H9 (cell line): ENCODE data around the gene CXCL9. TPM values are rescaled to one million over a fixed set of nuclear protein-coding genes. Genes with fewer than 3 reads are reported as not detected.

Experiments
- DNase-seq: peaks from one replicate; pipeline ENCODE4 v3.0.0-alpha.2; 2017
- H2AFZ ChIP-seq: one replicate; pipeline ENCODE4 v1.6.1; 2013; ENCODE audit warnings: mild to moderate bottlenecking, low read length, control low read depth, moderate library complexity
- H2AK5ac ChIP-seq: 2 replicates; pipeline ENCODE4 v1.6.1; 2013; ENCODE audit warnings: low read length, control low read depth, mixed read lengths; ENCODE audit not compliant: insufficient read length
- H2BK120ac ChIP-seq: one replicate; pipeline ENCODE4 v1.6.1; 2013; ENCODE audit warnings: low read depth, mild to moderate bottlenecking, low read length, control low read depth, inconsistent platforms; ENCODE audit not compliant: poor library complexity, severe bottlenecking
- H2BK12ac ChIP-seq: 2 replicates; pipeline ENCODE4 v1.6.1; 2013; ENCODE audit warnings: low read length, control low read depth, mixed read lengths, low read depth; ENCODE audit not compliant: insufficient read length
- H2BK15ac ChIP-seq: 2 replicates; pipeline ENCODE4 v1.6.1; 2013; ENCODE audit warnings: low read depth, low read length, control low read depth
- H2BK20ac ChIP-seq: one replicate; pipeline ENCODE4 v1.6.1; 2013; ENCODE audit warnings: low read depth, mild to moderate bottlenecking, low read length, control low read depth, inconsistent platforms; ENCODE audit not compliant: poor library complexity, severe bottlenecking
- H2BK5ac ChIP-seq: 2 replicates; pipeline ENCODE4 v1.6.1; 2013; ENCODE audit warnings: low read length, control low read depth, mixed read lengths; ENCODE audit not compliant: insufficient read length
- H3K14ac ChIP-seq: 2 replicates; pipeline ENCODE4 v1.6.1; 2013; ENCODE audit warnings: low read length, control low read depth; ENCODE audit not compliant: insufficient read depth
- H3K18ac ChIP-seq: 2 replicates; pipeline ENCODE4 v1.6.1; 2013; ENCODE audit warnings: low read depth, mild to moderate bottlenecking, mixed read lengths, low read length, control low read depth; ENCODE audit not compliant: insufficient read length
- H3K23ac ChIP-seq: 2 replicates; pipeline ENCODE4 v1.6.1; 2013; ENCODE audit warnings: low read length, control low read depth, mixed read lengths, low read depth; ENCODE audit not compliant: insufficient read length
- H3K23me2 ChIP-seq: 2 replicates; pipeline ENCODE4 v1.6.1; 2013; ENCODE audit warnings: low read depth, mild to moderate bottlenecking, mixed read lengths, low read length, control low read depth; ENCODE audit not compliant: insufficient read length, poor library complexity, severe bottlenecking
- H3K27ac ChIP-seq: 2 replicates; pipeline ENCODE4 v1.5.1; 2013; ENCODE audit warnings: low read length, control low read depth, mixed read lengths, low read depth; ENCODE audit not compliant: insufficient read length
- H3K27me3 ChIP-seq: 2 replicates; pipeline ENCODE4 v1.6.1; 2013; ENCODE audit warnings: low read length, control low read depth, inconsistent platforms; ENCODE audit not compliant: insufficient read depth
- H3K4ac ChIP-seq: 2 replicates; pipeline ENCODE4 v1.6.1; 2013; ENCODE audit warnings: low read depth, mild to moderate bottlenecking, control low read depth, inconsistent platforms, low read length, moderate library complexity
- H3K4me1 ChIP-seq: 2 replicates; pipeline ENCODE4 v1.6.1; 2013; ENCODE audit warnings: low read length, control low read depth, inconsistent platforms; ENCODE audit not compliant: insufficient read depth
- H3K4me2 ChIP-seq: 2 replicates; pipeline ENCODE4 v1.6.1; 2013; ENCODE audit warnings: low read length, control low read depth, mixed read lengths; ENCODE audit not compliant: insufficient read length, insufficient read depth
- H3K56ac ChIP-seq: 2 replicates; pipeline ENCODE4 v1.6.1; 2013; ENCODE audit warnings: low read depth, mild to moderate bottlenecking, mixed read lengths, low read length, control low read depth; ENCODE audit not compliant: insufficient read length
- H3K79me1 ChIP-seq: 2 replicates; pipeline ENCODE4 v1.6.1; 2013; ENCODE audit warnings: low read depth, mild to moderate bottlenecking, moderate library complexity, low read length, control low read depth, inconsistent platforms; ENCODE audit not compliant: insufficient read depth, poor library complexity, severe bottlenecking
- H3K79me2 ChIP-seq: 2 replicates; pipeline ENCODE4 v1.6.1; 2013; ENCODE audit warnings: low read length, control low read depth, inconsistent platforms; ENCODE audit not compliant: insufficient read depth
- H3K9ac ChIP-seq: 2 replicates; pipeline ENCODE4 v1.6.1; 2013; ENCODE audit warnings: low read length, control low read depth, mixed read lengths; ENCODE audit not compliant: insufficient read length; ENCODE audit errors: extremely low read depth
- H3K9me3 ChIP-seq: one replicate; pipeline ENCODE4 v1.6.1; 2013; ENCODE audit warnings: low read depth, low read length, inconsistent platforms; ENCODE audit not compliant: control insufficient read depth
- H3T11ph ChIP-seq: one replicate; pipeline ENCODE4 v1.6.1; 2013; ENCODE audit warnings: mild to moderate bottlenecking, low read length, control low read depth, inconsistent platforms
- H4K20me1 ChIP-seq: one replicate; pipeline ENCODE4 v1.6.1; 2013; ENCODE audit not compliant: control insufficient read depth, insufficient read length, insufficient read depth
- H4K5ac ChIP-seq: 2 replicates; pipeline ENCODE4 v1.6.1; 2013; ENCODE audit warnings: low read depth, mild to moderate bottlenecking, mixed read lengths, low read length, control low read depth; ENCODE audit not compliant: insufficient read length
- H4K8ac ChIP-seq: replicated peaks from 2 replicates; pipeline ENCODE4 v1.6.1; 2013; ENCODE audit warnings: low read length, control low read depth, mixed read lengths, low read depth; ENCODE audit not compliant: insufficient read length
- H4K91ac ChIP-seq: 2 replicates; pipeline ENCODE4 v1.6.1; 2013; ENCODE audit warnings: low read depth, mild to moderate bottlenecking, moderate library complexity, mixed read lengths, low read length, control low read depth; ENCODE audit not compliant: insufficient read length
- H3K27ac Mint-ChIP-seq, 3 experiments: 2 replicates in 2 of 3; 3 replicates in 1 of 3; pipeline ENCODE4 v1.8.0; 2020 to 2021; ENCODE audit warnings: mixed read lengths in 3 of 3, mild to moderate bottlenecking in 1 of 3, moderate library complexity in 1 of 3
- H3K27me3 Mint-ChIP-seq: 2 replicates; pipeline ENCODE4 v1.8.0; 2021; ENCODE audit warnings: low read depth, mild to moderate bottlenecking, moderate library complexity, mixed read lengths
- H3K36me3 Mint-ChIP-seq, 3 experiments: 2 replicates in 2 of 3; 3 replicates in 1 of 3; pipeline ENCODE4 v1.8.0; 2020 to 2021; ENCODE audit warnings: low read depth in 3 of 3, mixed read lengths in 3 of 3; ENCODE audit not compliant: insufficient read depth in 1 of 3
- H3K4me1 Mint-ChIP-seq, 2 experiments: 2 replicates each; pipeline ENCODE4 v1.8.0; 2020; ENCODE audit warnings: mixed read lengths in 2 of 2
- H3K4me3 Mint-ChIP-seq, 2 experiments: 2 replicates in 1 of 2; 3 replicates in 1 of 2; pipeline ENCODE4 v1.8.0; 2020 to 2021; ENCODE audit warnings: mild to moderate bottlenecking in 2 of 2, mixed read lengths in 2 of 2, moderate library complexity in 1 of 2
- H3K9me3 Mint-ChIP-seq, 2 experiments: 2 replicates in 1 of 2; 3 replicates in 1 of 2; pipeline ENCODE4 v1.8.0; 2020; ENCODE audit warnings: mild to moderate bottlenecking in 2 of 2, mixed read lengths in 2 of 2, moderate library complexity in 1 of 2
- WGBS: extraction: QIAGEN DNeasy Blood & Tissue Kit; methylation state at CpG from one replicate; pipeline ENCODE4 v1.1.7; 2013; ENCODE audit warnings: missing lambda C conversion rate, low lambda C conversion rate, mixed read lengths; ENCODE audit not compliant: insufficient read length; ENCODE audit errors: extremely low coverage; 5-methylcytosine and 5-hydroxymethylcytosine counted together
- total RNA-seq: library from RNA; stranded (reverse); gene quantifications from 2 replicates; pipeline ENCODE4 v1.2.1, GENCODE V29; 2021
- TF ChIP-seq, protein P1 (sequence below): fragments of 200-600 bp; sonication (generic); conservative IDR thresholded peaks from 3 replicates; pipeline ENCODE4 v1.8.0; 2021; ENCODE audit warnings: antibody characterized with exemption, mild to moderate bottlenecking

Gene CXCL9
- total RNA-seq, 1 experiment from 2014 or later = not detected

DNA sequence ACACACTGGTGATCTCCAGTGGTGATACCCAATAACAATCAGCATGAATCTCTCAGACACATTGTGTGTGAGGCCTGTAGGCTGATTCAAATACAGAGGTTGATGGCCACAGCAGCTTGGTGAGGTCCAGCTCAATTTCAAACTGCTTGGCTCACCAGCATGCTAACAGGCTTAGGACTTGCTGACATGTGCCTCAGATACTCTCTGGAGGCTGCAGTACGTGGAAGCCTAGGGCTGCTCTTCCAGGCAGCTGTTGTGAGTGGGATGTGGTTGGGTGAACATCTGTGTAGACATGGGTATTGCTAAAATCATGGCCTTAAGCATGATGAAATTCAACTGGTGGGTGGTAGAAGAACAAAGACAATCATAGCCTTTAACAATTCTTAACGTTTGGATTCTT lies 4.3 kb downstream of the CXCL9 start:
- no peak overlapping the region for H3K27ac Mint-ChIP-seq
- no peak overlapping the region for H3T11ph ChIP-seq
- H3K4me1 ChIP-seq = no peaks in the 10 kb centered on the region
- no peaks in the 10 kb centered on the region for H3K79me1 ChIP-seq
- H3K23me2 ChIP-seq = no peaks in the 10 kb centered on the region
- H2BK15ac ChIP-seq = no peak overlapping the region
- H4K91ac ChIP-seq = no peak overlapping the region
- H2BK120ac ChIP-seq = no peak overlapping the region
- no peak overlapping the region for H2AK5ac ChIP-seq
- no peaks in the 10 kb centered on the region; the same call in 1 of the 2 replicates for H3K27me3 Mint-ChIP-seq
- no peak overlapping the region for H2BK12ac ChIP-seq
- H3K56ac ChIP-seq = no peak overlapping the region
- WGBS = no CpG with 5 or more reads among the region's 2 CpGs
- H3K14ac ChIP-seq = no peak overlapping the region; the same call in 1 of the 2 replicates
- no peak overlapping the region for H4K8ac ChIP-seq
- no peak overlapping the region for H2AFZ ChIP-seq
- H3K9me3 ChIP-seq = no peaks in the 10 kb centered on the region
- H3K4me1 Mint-ChIP-seq = no peaks in the 10 kb centered on the region
- no peak overlapping the region for H2BK5ac ChIP-seq
- H3K4ac ChIP-seq = no peak overlapping the region
- H3K9ac ChIP-seq = no peak overlapping the region
- no peak for DNase-seq
- H3K4me3 Mint-ChIP-seq = no peak overlapping the region
- H3K36me3 Mint-ChIP-seq = no peaks in the 10 kb centered on the region
- no peak overlapping the region for H4K5ac ChIP-seq
- TF ChIP-seq, protein P1, sequence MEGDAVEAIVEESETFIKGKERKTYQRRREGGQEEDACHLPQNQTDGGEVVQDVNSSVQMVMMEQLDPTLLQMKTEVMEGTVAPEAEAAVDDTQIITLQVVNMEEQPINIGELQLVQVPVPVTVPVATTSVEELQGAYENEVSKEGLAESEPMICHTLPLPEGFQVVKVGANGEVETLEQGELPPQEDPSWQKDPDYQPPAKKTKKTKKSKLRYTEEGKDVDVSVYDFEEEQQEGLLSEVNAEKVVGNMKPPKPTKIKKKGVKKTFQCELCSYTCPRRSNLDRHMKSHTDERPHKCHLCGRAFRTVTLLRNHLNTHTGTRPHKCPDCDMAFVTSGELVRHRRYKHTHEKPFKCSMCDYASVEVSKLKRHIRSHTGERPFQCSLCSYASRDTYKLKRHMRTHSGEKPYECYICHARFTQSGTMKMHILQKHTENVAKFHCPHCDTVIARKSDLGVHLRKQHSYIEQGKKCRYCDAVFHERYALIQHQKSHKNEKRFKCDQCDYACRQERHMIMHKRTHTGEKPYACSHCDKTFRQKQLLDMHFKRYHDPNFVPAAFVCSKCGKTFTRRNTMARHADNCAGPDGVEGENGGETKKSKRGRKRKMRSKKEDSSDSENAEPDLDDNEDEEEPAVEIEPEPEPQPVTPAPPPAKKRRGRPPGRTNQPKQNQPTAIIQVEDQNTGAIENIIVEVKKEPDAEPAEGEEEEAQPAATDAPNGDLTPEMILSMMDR = no peak
- no peak overlapping the region for H3K4me2 ChIP-seq
- H3K23ac ChIP-seq = no peak overlapping the region
- no peaks in the 10 kb centered on the region for H3K79me2 ChIP-seq
- no peaks in the 10 kb centered on the region for H3K9me3 Mint-ChIP-seq
- H2BK20ac ChIP-seq = no peak overlapping the region
- no peak overlapping the region for H3K27ac ChIP-seq
- no peak overlapping the region for H3K18ac ChIP-seq
- no peaks in the 10 kb centered on the region for H4K20me1 ChIP-seq
- H3K27me3 ChIP-seq = no peaks in the 10 kb centered on the region
